B cell (primary cell): ENCODE measurements around the gene ADAMTS12. TPM values are rescaled to one million over a fixed set of nuclear protein-coding genes. Genes with fewer than 3 reads are reported as not detected.

Experiments used
- ATAC-seq: fragments of 200-7000 bp; cut with Tn5 transposase; one replicate; pipeline ENCODE4 v1.10.0; 2021; ENCODE audit warnings: low read depth, mild to moderate bottlenecking, moderate number of reproducible peaks, moderate library complexity
- CTCF ChIA-PET: fragments of 350-600 bp; sonication (Branson Sonifier 250); formaldehyde crosslinking; loops from one replicate; lab custom pipeline; 2021; ENCODE audit warnings: antibody characterized with exemption, inconsistent platforms; lab: Charles Lee
- POLR2A ChIA-PET: fragments of 350-600 bp; sonication (Branson Sonifier 250); formaldehyde crosslinking; loops from one replicate; lab custom pipeline; 2021; ENCODE audit warnings: antibody characterized with exemption; lab: Charles Lee
- DNase-seq: peaks from one replicate; pipeline ENCODE4 v3.0.0; 2013
- H2AFZ ChIP-seq: 2 replicates; pipeline ENCODE4 v1.6.1; 2012; ENCODE audit warnings: mild to moderate bottlenecking, low read depth, low read length; ENCODE audit not compliant: insufficient read depth, poor library complexity, severe bottlenecking
- H3K27ac ChIP-seq, 2 donors: 1 replicate in 1 of 2; 2 replicates in 1 of 2; pipeline ENCODE4 v1.5.1; 2012 to 2013; ENCODE audit warnings: low read length in 2 of 2, mild to moderate bottlenecking in 2 of 2, moderate library complexity in 1 of 2
- H3K27me3 ChIP-seq, 4 experiments: fragments of 200-600 bp in 1 of 4; sonication (generic) in 1 of 4; replicated peaks in 1 of 4; 1 replicate in 2 of 4; 2 replicates in 2 of 4; pipeline versions ENCODE4 v1.6.1 to v1.7.0; 2013 to 2016; ENCODE audit warnings: low read length in 3 of 4, mild to moderate bottlenecking in 2 of 4, mixed read lengths in 1 of 4, moderate library complexity in 1 of 4; ENCODE audit not compliant: insufficient read depth in 4 of 4, control insufficient read depth in 3 of 4; ENCODE audit errors: control extremely low read depth in 1 of 4
- H3K36me3 ChIP-seq, 2 experiments: replicated peaks in 1 of 2; 1 replicate in 1 of 2; 2 replicates in 1 of 2; pipeline versions ENCODE4 v1.6.1 to v1.7.1; 2013; ENCODE audit warnings: low read length in 1 of 2; ENCODE audit not compliant: insufficient read depth in 2 of 2, control insufficient read depth in 1 of 2; ENCODE audit errors: control extremely low read depth in 1 of 2, extremely low read depth in 1 of 2
- H3K4me1 ChIP-seq, 2 donors: fragments of 200-600 bp in 1 of 2; sonication (generic) in 1 of 2; 1 replicate in 1 of 2; 2 replicates in 1 of 2; pipeline versions ENCODE4 v1.5.1 to v1.6.1; 2013 to 2017; ENCODE audit warnings: low read length in 2 of 2; ENCODE audit not compliant: control insufficient read depth in 2 of 2, insufficient read depth in 2 of 2
- H3K4me2 ChIP-seq: replicated peaks from 2 replicates; pipeline ENCODE3; 2012; ENCODE audit warnings: mild to moderate bottlenecking, low read depth, low read length; ENCODE audit not compliant: poor library complexity, severe bottlenecking
- H3K4me3 ChIP-seq, 5 experiments: fragments of 200-600 bp in 1 of 5; sonication (generic) in 1 of 5; 1 replicate in 3 of 5; 2 replicates in 2 of 5; pipeline versions ENCODE4 v1.5.1 to v1.7.0; 2011 to 2016; ENCODE audit warnings: low read length in 4 of 5, mild to moderate bottlenecking in 4 of 5, low read depth in 2 of 5, control low read depth in 1 of 5, moderate library complexity in 1 of 5; ENCODE audit not compliant: insufficient read depth in 1 of 5; ENCODE audit errors: control extremely low read depth in 1 of 5, extremely low read depth in 1 of 5
- H3K79me2 ChIP-seq: fragments of 200-600 bp; sonication (generic); one replicate; pipeline ENCODE4 v1.6.0; 2016; ENCODE audit warnings: low read length; ENCODE audit not compliant: control insufficient read depth, insufficient read depth
- H3K9ac ChIP-seq: fragments of 200-600 bp; sonication (generic); 2 replicates; pipeline ENCODE4 v1.6.1; 2017; ENCODE audit warnings: mild to moderate bottlenecking, low read length, moderate library complexity
- H3K9me3 ChIP-seq, 3 donors: one replicate each; pipeline versions ENCODE4 v1.6.1 to v1.7.1; 2013; ENCODE audit warnings: low read length in 2 of 3; ENCODE audit not compliant: control insufficient read depth in 2 of 3, insufficient read depth in 1 of 3; ENCODE audit errors: control extremely low read depth in 1 of 3
- H4K20me1 ChIP-seq: 2 replicates; pipeline ENCODE4 v1.6.0; 2012; ENCODE audit warnings: mild to moderate bottlenecking, low read length; ENCODE audit not compliant: insufficient read depth, control insufficient read depth, poor library complexity, severe bottlenecking
- H3K27ac Mint-ChIP-seq: one replicate; pipeline ENCODE4 v1.8.0; 2021; ENCODE audit warnings: mixed read lengths
- H3K27me3 Mint-ChIP-seq: one replicate; pipeline ENCODE4 v1.8.0; 2021; ENCODE audit warnings: mixed read lengths
- H3K4me1 Mint-ChIP-seq: one replicate; pipeline ENCODE4 v1.8.0; 2021; ENCODE audit warnings: mixed read lengths
- H3K4me3 Mint-ChIP-seq: one replicate; pipeline ENCODE4 v1.8.0; 2021; ENCODE audit warnings: mixed read lengths
- H3K9me3 Mint-ChIP-seq: one replicate; pipeline ENCODE4 v1.8.0; 2022; ENCODE audit warnings: mixed read lengths; ENCODE audit not compliant: insufficient read depth
- EZH2 ChIP-seq: IDR thresholded peaks from 2 replicates; pipeline ENCODE4 v1.6.1; 2012; ENCODE audit warnings: borderline replicate concordance, low read depth, mild to moderate bottlenecking, moderate library complexity, low read length; ENCODE audit not compliant: insufficient read depth, poor library complexity, severe bottlenecking
- WGBS: methylation state at CpG from one replicate; pipeline ENCODE4 v1.1.5; 2013; ENCODE audit warnings: missing lambda C conversion rate; ENCODE audit not compliant: insufficient coverage; 5-methylcytosine and 5-hydroxymethylcytosine counted together
- intact Hi-C: fragments of 100-400 bp; cut with micrococcal nuclease; formaldehyde crosslinking; loops from one replicate; pipeline ENCODE4 v1.10.0; 2022
- polyA plus RNA-seq: library from polyadenylated mRNA; depleted of rRNA; stranded (reverse); fragments of >200 nt; gene quantifications from 2 replicates; pipeline ENCODE4 v1.2.3, GENCODE V29; 2012
- total RNA-seq, 2 donors: library from RNA; stranded (reverse); fragments of 120-200 nt in 1 of 2; gene quantifications; 1 replicate in 1 of 2; 2 replicates in 1 of 2; pipeline versions ENCODE4 v1.2.3 to v1.2.4, GENCODE V29; 2013 to 2022
- TF ChIP-seq, protein P1 (sequence below): fragments of 200-600 bp; IDR thresholded peaks from one replicate; pipeline ENCODE4 v1.8.0; 2022; ENCODE audit warnings: antibody characterized with exemption, mild to moderate bottlenecking

Gene ADAMTS12
- total and polyA plus RNA-seq, 2 donors (not counting 1 experiment from before 2014, with no cell fraction given), result not detected

DNA sequence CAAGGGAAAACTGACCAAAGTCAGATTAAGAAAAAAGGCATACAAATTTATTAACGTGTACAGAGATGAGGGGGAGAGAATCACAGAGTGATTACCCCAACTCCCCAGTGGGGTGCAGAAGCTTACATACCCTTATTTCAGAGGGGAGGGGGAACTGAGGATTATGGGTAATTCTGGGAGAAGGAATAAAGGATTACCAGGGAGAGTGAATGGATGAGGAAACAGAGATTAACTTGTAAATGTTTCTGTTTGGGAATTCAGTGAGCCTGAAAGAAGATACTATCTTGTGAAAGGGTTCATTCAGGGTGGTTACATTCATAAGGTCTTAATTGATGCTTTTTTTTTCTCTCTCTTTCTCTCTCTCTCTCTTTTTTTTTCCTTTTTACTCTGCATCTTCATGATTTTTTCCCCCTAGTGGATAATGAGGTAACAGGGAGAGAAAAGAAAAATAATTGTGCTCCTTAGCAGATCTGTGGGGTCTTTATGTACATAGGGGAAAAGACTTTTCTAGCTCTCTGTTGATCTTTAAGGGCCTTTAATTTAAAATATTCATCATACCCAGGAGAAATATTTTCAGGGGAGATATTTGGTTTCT lies 401.6 kb downstream of the ADAMTS12 start:
- no peaks in the 10 kb centered on the region for H3K9me3 ChIP-seq
- no peak for DNase-seq
- POLR2A ChIA-PET, result no interaction called here
- no CpG with 5 or more reads among the region's 1 CpG for WGBS
- H2AFZ ChIP-seq, result no peak overlapping the region
- H4K20me1 ChIP-seq, result no peaks in the 10 kb centered on the region
- ATAC-seq, result no peak
- no peak overlapping the region for H3K4me2 ChIP-seq
- no peaks in the 10 kb centered on the region for H3K27me3 ChIP-seq
- intact Hi-C loops, result no loop called here
- TF ChIP-seq, protein P1, sequence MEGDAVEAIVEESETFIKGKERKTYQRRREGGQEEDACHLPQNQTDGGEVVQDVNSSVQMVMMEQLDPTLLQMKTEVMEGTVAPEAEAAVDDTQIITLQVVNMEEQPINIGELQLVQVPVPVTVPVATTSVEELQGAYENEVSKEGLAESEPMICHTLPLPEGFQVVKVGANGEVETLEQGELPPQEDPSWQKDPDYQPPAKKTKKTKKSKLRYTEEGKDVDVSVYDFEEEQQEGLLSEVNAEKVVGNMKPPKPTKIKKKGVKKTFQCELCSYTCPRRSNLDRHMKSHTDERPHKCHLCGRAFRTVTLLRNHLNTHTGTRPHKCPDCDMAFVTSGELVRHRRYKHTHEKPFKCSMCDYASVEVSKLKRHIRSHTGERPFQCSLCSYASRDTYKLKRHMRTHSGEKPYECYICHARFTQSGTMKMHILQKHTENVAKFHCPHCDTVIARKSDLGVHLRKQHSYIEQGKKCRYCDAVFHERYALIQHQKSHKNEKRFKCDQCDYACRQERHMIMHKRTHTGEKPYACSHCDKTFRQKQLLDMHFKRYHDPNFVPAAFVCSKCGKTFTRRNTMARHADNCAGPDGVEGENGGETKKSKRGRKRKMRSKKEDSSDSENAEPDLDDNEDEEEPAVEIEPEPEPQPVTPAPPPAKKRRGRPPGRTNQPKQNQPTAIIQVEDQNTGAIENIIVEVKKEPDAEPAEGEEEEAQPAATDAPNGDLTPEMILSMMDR, result no peak
- TF ChIP-seq EZH2, result no peak
- no peaks in the 10 kb centered on the region for H3K4me1 ChIP-seq
- H3K27me3 Mint-ChIP-seq, result no peaks in the 10 kb centered on the region
- no peak overlapping the region for H3K4me3 Mint-ChIP-seq
- no peak overlapping the region for H3K4me3 ChIP-seq
- no peaks in the 10 kb centered on the region for H3K9me3 Mint-ChIP-seq
- H3K79me2 ChIP-seq, result no peaks in the 10 kb centered on the region
- H3K27ac Mint-ChIP-seq, result no peak overlapping the region
- H3K4me1 Mint-ChIP-seq, result no peaks in the 10 kb centered on the region
- no peak overlapping the region for H3K27ac ChIP-seq
- CTCF ChIA-PET, result no interaction called here
- no peak overlapping the region for H3K9ac ChIP-seq
- H3K36me3 ChIP-seq, result no peaks in the 10 kb centered on the region

DNA sequence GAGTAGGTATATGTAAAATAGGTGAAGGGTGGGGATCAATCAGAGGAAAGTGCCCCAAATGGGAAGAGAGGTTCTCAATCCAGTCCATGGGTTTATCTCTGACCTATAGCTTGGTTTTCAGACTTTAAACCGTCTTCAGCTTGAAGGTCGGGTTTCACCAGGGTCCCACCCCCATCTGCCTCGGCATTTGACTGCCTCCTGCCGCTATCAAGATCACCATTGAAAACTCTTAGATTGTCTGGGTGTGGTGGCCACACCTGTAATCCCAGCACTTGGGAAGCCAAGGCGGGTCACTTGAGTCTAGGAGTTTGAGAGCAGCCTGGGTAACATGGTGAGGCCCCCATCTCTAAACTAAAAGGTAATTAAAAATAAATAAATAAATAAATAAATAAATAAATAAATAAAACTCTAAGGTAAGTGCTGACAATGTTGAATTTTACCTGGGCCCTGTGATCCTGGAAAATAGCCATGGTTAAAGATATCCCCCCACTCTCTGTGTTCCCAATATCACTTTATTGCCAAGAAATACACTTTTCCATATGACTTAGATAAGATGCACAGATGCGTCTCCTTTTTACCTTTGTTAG lies 402.2 kb downstream of the ADAMTS12 start:
- intact Hi-C loops, result no loop called here
- no peak overlapping the region for H3K27ac Mint-ChIP-seq
- no peak for DNase-seq

More for the DNA sequence above, 402.2 kb downstream of the ADAMTS12 start:
- Histone ChIP-seq H3K4me3 (no peak overlapping the region), H3K36me3 (no peaks in the 10 kb centered on the region), H3K79me2 (no peaks in the 10 kb centered on the region), H3K4me1 (no peaks in the 10 kb centered on the region), H2AFZ (no peak overlapping the region), H3K27ac (no peak overlapping the region), H3K27me3 (no peaks in the 10 kb centered on the region), H3K9me3 (no peaks in the 10 kb centered on the region), H3K4me2 (no peak overlapping the region), H3K9ac (no peak overlapping the region), H4K20me1 (no peaks in the 10 kb centered on the region)
- WGBS, result 97% methylated on average over 4 of the region's 6 CpGs
- ChIA-PET CTCF (no interaction called here), POLR2A (no interaction called here)
- no peak overlapping the region for H3K4me3 Mint-ChIP-seq
- ATAC-seq, result no peak
- H3K4me1 Mint-ChIP-seq, result no peaks in the 10 kb centered on the region
- TF ChIP-seq, protein P1, result no peak
- TF ChIP-seq EZH2, result no peak
- H3K9me3 Mint-ChIP-seq, result no peaks in the 10 kb centered on the region
- no peaks in the 10 kb centered on the region for H3K27me3 Mint-ChIP-seq
